Endothelial cell of umbilical vein (primary cell): ENCODE measurements around the gene ADAM29. TPM values are rescaled to one million over a fixed set of nuclear protein-coding genes. Genes with fewer than 3 reads are reported as not detected.

Source experiments
- BruUV-seq: library from RNA; stranded (reverse); fragments of 400-500 nt; replicated peaks from 2 replicates; lab custom pipeline; 2021; lab: Mats Ljungman, UMichigan
- CTCF ChIA-PET: fragments of 300-600, 350-600 bp; sonication (Branson Sonifier 250); formaldehyde crosslinking; loops from one replicate; lab custom pipeline; 2021; ENCODE audit warnings: antibody characterized with exemption, inconsistent platforms; lab: Charles Lee
- POLR2A ChIA-PET: fragments of 300-600, 350-600 bp; sonication (Branson Sonifier 250); formaldehyde crosslinking; loops from one replicate; lab custom pipeline; 2021; ENCODE audit warnings: antibody characterized with exemption, inconsistent platforms; lab: Charles Lee
- DNase-seq: peaks from one replicate; pipeline ENCODE4 v3.0.0-alpha.2; 2011; ENCODE audit warnings: low read depth, low spot score
- FAIRE-seq: peaks from 2 replicates; lab custom pipeline; 2011; peaks lifted over from hg19 to GRCh38; lab: Jason Lieb, UNC
- H2AFZ ChIP-seq: 2 replicates; pipeline ENCODE4 v1.6.0; 2012; ENCODE audit warnings: low read depth, low read length, control low read depth, inconsistent platforms
- H3K27ac ChIP-seq: 2 replicates; pipeline ENCODE4 v1.5.1; 2011; ENCODE audit warnings: low read depth, mild to moderate bottlenecking, control low read depth, low read length, moderate library complexity; ENCODE audit not compliant: insufficient read depth
- H3K27me3 ChIP-seq, 2 experiments: 2 replicates each; pipeline versions ENCODE4 v1.6.0 to v1.6.1; 2011; ENCODE audit warnings: low read length in 2 of 2, mixed read lengths in 1 of 2; ENCODE audit not compliant: control insufficient read depth in 2 of 2, insufficient read depth in 2 of 2
- H3K36me3 ChIP-seq, 2 experiments: 2 replicates in 1 of 2; 3 replicates in 1 of 2; pipeline ENCODE4 v1.5.1; 2011; ENCODE audit warnings: low read length in 2 of 2, mild to moderate bottlenecking in 1 of 2, moderate library complexity in 1 of 2; ENCODE audit not compliant: control insufficient read depth in 2 of 2, insufficient read depth in 2 of 2; ENCODE audit errors: extremely low read depth in 1 of 2
- H3K4me1 ChIP-seq: 3 replicates; pipeline ENCODE4 v1.5.1; 2011; ENCODE audit warnings: mild to moderate bottlenecking, low read length; ENCODE audit not compliant: control insufficient read depth, insufficient read depth; ENCODE audit errors: extremely low read depth
- H3K4me2 ChIP-seq: 2 replicates; pipeline ENCODE4 v1.6.1; 2011; ENCODE audit warnings: low read length, control low read depth, mixed read lengths; ENCODE audit not compliant: insufficient read depth
- H3K4me3 ChIP-seq, 3 experiments: fragments of 200-600 bp in 1 of 3; sonication (generic), shearing (Covaris generic) in 1 of 3; replicated peaks in 1 of 3; 2 replicates each; pipeline ENCODE4 v1.5.1; 2011 to 2016; ENCODE audit warnings: control low read depth in 3 of 3, low read length in 3 of 3, mild to moderate bottlenecking in 2 of 3, inconsistent platforms in 1 of 3, low read depth in 1 of 3, moderate library complexity in 1 of 3; ENCODE audit not compliant: insufficient read depth in 1 of 3
- H3K79me2 ChIP-seq: 2 replicates; pipeline ENCODE4 v1.6.0; 2012; ENCODE audit warnings: low read length, inconsistent platforms; ENCODE audit not compliant: control insufficient read depth, insufficient read depth
- H3K9ac ChIP-seq: replicated peaks from 2 replicates; pipeline ENCODE3; 2011; ENCODE audit warnings: low read length, control low read depth; ENCODE audit not compliant: insufficient read depth; ENCODE audit errors: extremely low read depth
- H3K9me1 ChIP-seq: replicated peaks from 3 replicates; pipeline ENCODE4 v1.6.0; 2011; ENCODE audit warnings: mild to moderate bottlenecking, low read length; ENCODE audit not compliant: control insufficient read depth, insufficient read depth; ENCODE audit errors: extremely low read depth
- H3K9me3 ChIP-seq: replicated peaks from 2 replicates; pipeline ENCODE4 v1.5.1; 2012; ENCODE audit warnings: low read length, inconsistent platforms; ENCODE audit not compliant: control insufficient read depth, insufficient read depth
- H4K20me1 ChIP-seq: replicated peaks from 2 replicates; pipeline ENCODE3; 2011; ENCODE audit warnings: mild to moderate bottlenecking, low read length; ENCODE audit not compliant: control insufficient read depth, insufficient read depth; ENCODE audit errors: extremely low read depth
- EZH2 ChIP-seq: IDR thresholded peaks from 2 replicates; pipeline ENCODE4 v1.6.1; 2012; ENCODE audit warnings: borderline replicate concordance, low read depth, mild to moderate bottlenecking, moderate library complexity, low read length, inconsistent platforms; ENCODE audit not compliant: severe bottlenecking
- FOS ChIP-seq: IDR thresholded peaks from 2 replicates; pipeline ENCODE4 v1.6.1; 2011; ENCODE audit warnings: mild to moderate bottlenecking, low read length, moderate library complexity, borderline replicate concordance; ENCODE audit not compliant: insufficient read depth
- GATA2 ChIP-seq: IDR thresholded peaks from 2 replicates; pipeline ENCODE4 v1.7.0; 2011; ENCODE audit warnings: low read depth, mild to moderate bottlenecking, moderate library complexity, mixed read lengths, low read length; ENCODE audit not compliant: insufficient read length, insufficient read depth
- JUN ChIP-seq: IDR thresholded peaks from 2 replicates; pipeline ENCODE4 v1.6.1; 2011; ENCODE audit warnings: borderline replicate concordance, low read depth; ENCODE audit not compliant: insufficient read length, insufficient read depth
- MYC ChIP-seq: IDR thresholded peaks from one replicate; pipeline ENCODE4 v1.6.1; 2011; ENCODE audit warnings: mild to moderate bottlenecking, low read depth, low read length
- POLR2A ChIP-seq: IDR thresholded peaks from 2 replicates; pipeline ENCODE4 v1.6.1; 2012; ENCODE audit warnings: low read depth, mild to moderate bottlenecking, control low read depth, low read length
- POLR2AphosphoS5 ChIP-seq: IDR thresholded peaks from 2 replicates; pipeline ENCODE4 v1.6.1; 2012; ENCODE audit warnings: low read depth, mild to moderate bottlenecking, control low read depth, low read length, moderate library complexity; ENCODE audit not compliant: insufficient read depth
- dilution Hi-C: fragments of 300-500 bp; cut with MboI; formaldehyde crosslinking; loops from one replicate; pipeline ENCODE4 v1.15.0; 2019; ENCODE audit warnings: low sequenced_read_pairs; ENCODE audit not compliant: extremely low pct_ligation_motif_present
- intact Hi-C: fragments of 100-400 bp; cut with micrococcal nuclease; formaldehyde crosslinking; loops from one replicate; pipeline ENCODE4 v1.10.0; 2022
- polyA plus RNA-seq, 4 experiments: library from polyadenylated mRNA; depleted of rRNA in 3 of 4; stranded (reverse) in 3 of 4; unstranded in 1 of 4; fragments of >200 nt; gene quantifications; 2 replicates each; pipeline versions ENCODE4 v1.2.1 to v1.2.3, GENCODE V29; 2011 to 2012; ENCODE audit warnings: missing spikeins in 1 of 4
- total RNA-seq: library from RNA; stranded (reverse); gene quantifications from 2 replicates; pipeline ENCODE4 v1.2.3, GENCODE V29; 2021
- TF ChIP-seq, protein P1 (sequence below), 2 donors: IDR thresholded peaks; 1 replicate in 1 of 2; 2 replicates in 1 of 2; pipeline ENCODE4 v1.5.1; 2011; ENCODE audit warnings: low read length in 2 of 2, mild to moderate bottlenecking in 2 of 2, moderate library complexity in 2 of 2, control low read depth in 1 of 2, inconsistent platforms in 1 of 2, low read depth in 1 of 2; ENCODE audit not compliant: insufficient read depth in 1 of 2; ENCODE audit errors: extremely low read depth in 1 of 2
- TF ChIP-seq, protein P2 (sequence below): IDR thresholded peaks from 2 replicates; pipeline ENCODE4 v1.6.1; 2011; ENCODE audit not compliant: insufficient read depth, insufficient read length

The ADAM29 gene
- total and polyA plus RNA-seq, 2 donors (not counting 3 experiments of a cell fraction or from before 2014, with no cell fraction given) = not detected

DNA sequence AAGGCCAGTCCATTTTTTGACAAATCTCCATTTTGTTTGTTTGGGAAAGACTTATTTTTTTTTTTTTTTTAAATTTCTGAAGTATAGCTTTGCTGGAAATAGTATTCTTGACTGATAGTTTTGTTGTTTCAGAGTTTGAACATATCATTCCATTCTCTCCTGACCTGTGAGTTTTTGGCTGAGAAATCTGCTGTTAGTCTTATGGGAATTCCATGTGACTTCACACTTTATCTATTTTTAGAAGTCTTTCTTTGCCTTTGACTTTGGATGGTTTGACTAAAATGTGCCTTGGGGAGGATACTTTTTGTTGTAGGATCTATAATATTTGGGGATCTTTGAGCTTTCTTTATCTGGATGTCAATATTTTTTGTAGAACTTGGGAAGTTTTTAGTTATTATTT is 10.7 kb upstream of the ADAM29 start:
- Histone ChIP-seq H2AFZ (no peak overlapping the region), H3K27me3 (no peaks in the 10 kb centered on the region), H3K36me3 (no peaks in the 10 kb centered on the region), H3K9ac (no peak overlapping the region), H3K79me2 (no peaks in the 10 kb centered on the region), H3K9me1 (no peaks in the 10 kb centered on the region), H3K4me3 (no peak overlapping the region), H3K27ac (no peak overlapping the region), H3K9me3 (peaks cover 4% of the 10 kb centered on the region), H3K4me2 (no peak overlapping the region), H3K4me1 (no peaks in the 10 kb centered on the region), H4K20me1 (no peaks in the 10 kb centered on the region)
- no peak for DNase-seq
- ChIA-PET CTCF (no interaction called here), POLR2A (no interaction called here)
- dilution Hi-C loops (no loop called here), intact Hi-C loops (no loop called here)
- no peak for FAIRE-seq
- no TSS peak for BruUV-seq
- TF ChIP-seq MYC = no peak

DNA sequence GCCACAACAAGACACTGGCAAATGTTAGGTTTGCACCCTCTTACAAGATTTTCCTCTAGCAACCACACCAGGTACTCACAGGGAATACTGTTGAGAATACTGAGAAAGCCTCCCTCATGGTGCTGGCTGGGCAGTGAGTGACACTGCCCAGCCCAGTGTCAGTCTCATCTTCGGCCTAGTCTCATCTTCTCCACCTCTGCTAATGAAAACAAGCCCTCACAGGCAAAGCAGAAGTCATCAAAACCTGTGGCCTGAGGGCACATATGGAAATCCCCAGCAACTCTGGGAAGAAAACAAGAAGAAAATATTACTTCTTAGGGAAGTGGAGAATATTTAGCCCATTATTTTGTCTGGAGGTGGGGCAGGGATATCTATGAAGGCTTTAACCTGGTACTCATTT is 7.9 kb upstream of the ADAM29 start:
- Histone ChIP-seq H3K36me3 (no peaks in the 10 kb centered on the region), H3K9ac (no peak overlapping the region), H3K4me2 (no peak overlapping the region), H3K79me2 (no peaks in the 10 kb centered on the region), H3K4me3 (no peak overlapping the region), H3K27ac (no peak overlapping the region), H3K9me1 (no peaks in the 10 kb centered on the region), H4K20me1 (no peaks in the 10 kb centered on the region), H3K27me3 (no peaks in the 10 kb centered on the region), H2AFZ (no peak overlapping the region), H3K9me3 (peaks cover 3% of the 10 kb centered on the region), H3K4me1 (no peaks in the 10 kb centered on the region)
- intact Hi-C loops (no loop called here), dilution Hi-C loops (no loop called here)
- FAIRE-seq = no peak
- no peak for DNase-seq
- no peak for TF ChIP-seq JUN
- TF ChIP-seq MYC = no peak
- TF ChIP-seq POLR2AphosphoS5 = no peak
- no peak for TF ChIP-seq POLR2A
- no peak for TF ChIP-seq FOS
- TF ChIP-seq EZH2 = no peak
- TF ChIP-seq, protein P1, sequence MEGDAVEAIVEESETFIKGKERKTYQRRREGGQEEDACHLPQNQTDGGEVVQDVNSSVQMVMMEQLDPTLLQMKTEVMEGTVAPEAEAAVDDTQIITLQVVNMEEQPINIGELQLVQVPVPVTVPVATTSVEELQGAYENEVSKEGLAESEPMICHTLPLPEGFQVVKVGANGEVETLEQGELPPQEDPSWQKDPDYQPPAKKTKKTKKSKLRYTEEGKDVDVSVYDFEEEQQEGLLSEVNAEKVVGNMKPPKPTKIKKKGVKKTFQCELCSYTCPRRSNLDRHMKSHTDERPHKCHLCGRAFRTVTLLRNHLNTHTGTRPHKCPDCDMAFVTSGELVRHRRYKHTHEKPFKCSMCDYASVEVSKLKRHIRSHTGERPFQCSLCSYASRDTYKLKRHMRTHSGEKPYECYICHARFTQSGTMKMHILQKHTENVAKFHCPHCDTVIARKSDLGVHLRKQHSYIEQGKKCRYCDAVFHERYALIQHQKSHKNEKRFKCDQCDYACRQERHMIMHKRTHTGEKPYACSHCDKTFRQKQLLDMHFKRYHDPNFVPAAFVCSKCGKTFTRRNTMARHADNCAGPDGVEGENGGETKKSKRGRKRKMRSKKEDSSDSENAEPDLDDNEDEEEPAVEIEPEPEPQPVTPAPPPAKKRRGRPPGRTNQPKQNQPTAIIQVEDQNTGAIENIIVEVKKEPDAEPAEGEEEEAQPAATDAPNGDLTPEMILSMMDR (IDR thresholded peaks at IDR 0.05; ENCODE audit: extremely low read depth in 1 of 2, insufficient read depth in 1 of 2, low read depth in 1 of 2, low read length in 2 of 2) = no peak
- TF ChIP-seq GATA2 = no peak
- TF ChIP-seq, protein P2, sequence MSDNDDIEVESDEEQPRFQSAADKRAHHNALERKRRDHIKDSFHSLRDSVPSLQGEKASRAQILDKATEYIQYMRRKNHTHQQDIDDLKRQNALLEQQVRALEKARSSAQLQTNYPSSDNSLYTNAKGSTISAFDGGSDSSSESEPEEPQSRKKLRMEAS = no peak
- BruUV-seq = no TSS peak
- POLR2A ChIA-PET = no interaction called here
- CTCF ChIA-PET = no interaction called here
